Activated T-cell treated with anti-CD3 and anti-CD28 coated beads, Interleukin-2, amount 50 U/mL, for 4 hours (primary cell): ENCODE measurements around the gene COA8. TPM values are rescaled to one million over a fixed set of nuclear protein-coding genes. Genes with fewer than 3 reads are reported as not detected.

Experiments
- ATAC-seq, 2 donors: fragments of 200-7000 bp; cut with Tn5 transposase; one replicate each; pipeline ENCODE4 v1.10.0; 2021
- DNase-seq: peaks from one replicate; pipeline ENCODE4 v3.0.0-alpha.2; 2020
- H3K27me3 Mint-ChIP-seq: one replicate; pipeline ENCODE4 v1.8.0; 2021; ENCODE audit warnings: low read depth, mixed read lengths
- H3K36me3 Mint-ChIP-seq: one replicate; pipeline ENCODE4 v1.8.0; 2022; ENCODE audit warnings: mixed read lengths; ENCODE audit not compliant: insufficient read depth
- H3K4me1 Mint-ChIP-seq: one replicate; pipeline ENCODE4 v1.8.0; 2021; ENCODE audit warnings: low read depth, mixed read lengths
- H3K4me3 Mint-ChIP-seq: one replicate; pipeline ENCODE4 v1.8.0; 2021; ENCODE audit warnings: mild to moderate bottlenecking, moderate library complexity, mixed read lengths
- H3K9me3 Mint-ChIP-seq: one replicate; pipeline ENCODE4 v1.8.0; 2021; ENCODE audit warnings: mixed read lengths
- total RNA-seq, 3 donors: library from RNA; stranded (reverse); gene quantifications; one replicate each; pipeline ENCODE4 v1.2.1, GENCODE V29; 2021

The COA8 gene
- total RNA-seq = 10 to 100 TPM; 42.0 to 53.2 (median 49.2) TPM

- Mint-ChIP-seq H3K36me3 (peaks cover 20% of the 10 kb centered on the region), H3K9me3 (no peaks in the 10 kb centered on the region), H3K4me3 (peak within 1 kb of the TSS; percentile 95), H3K4me1 (peaks cover 59% of the 10 kb centered on the region), H3K27me3 (no peaks in the 10 kb centered on the region)
- DNase-seq (peak; percentile 78), ATAC-seq (peak; percentile 84 to 85)
Observed at GRCh38 chr14:103562429-103563225, at the start of gene COA8, which contains the start of gene BAG5. Gene COA8 (plus strand): TSS chr14:103562960. CDS start chr14:103563002, 42 bp downstream. Gene BAG5 (minus strand): TSS chr14:103562657. CDS start chr14:103561164, 1,493 bp downstream.

- Mint-ChIP-seq H3K4me3 (no peak overlapping the region), H3K27me3 (peaks cover 5% of the 10 kb centered on the region), H3K9me3 (no peaks in the 10 kb centered on the region), H3K36me3 (peaks cover 3% of the 10 kb centered on the region), H3K4me1 (peaks cover 5% of the 10 kb centered on the region)
- ATAC-seq (no peak), DNase-seq (no peak)
Observed at GRCh38 chr14:103514596-103515421, 48.0 kb upstream of the COA8 start.

- DNase-seq = no peak
- Mint-ChIP-seq H3K9me3 (no peaks in the 10 kb centered on the region), H3K27me3 (peaks cover 5% of the 10 kb centered on the region), H3K36me3 (no peaks in the 10 kb centered on the region), H3K4me1 (peaks cover 6% of the 10 kb centered on the region), H3K4me3 (no peak overlapping the region)
- ATAC-seq = no peak
Observed at GRCh38 chr14:103516426-103517173, 46.2 kb upstream of the COA8 start.

- Mint-ChIP-seq H3K9me3 (no peaks in the 10 kb centered on the region), H3K4me3 (no peak overlapping the region), H3K27me3 (peaks cover 5% of the 10 kb centered on the region), H3K4me1 (peaks cover 6% of the 10 kb centered on the region), H3K36me3 (no peaks in the 10 kb centered on the region)
- ATAC-seq = no peak
- DNase-seq = no peak
Observed at GRCh38 chr14:103517174-103517566, 45.6 kb upstream of the COA8 start.

- DNase-seq = no peak
- Mint-ChIP-seq H3K4me3 (no peak overlapping the region), H3K4me1 (peaks cover 6% of the 10 kb centered on the region), H3K9me3 (no peaks in the 10 kb centered on the region), H3K27me3 (peaks cover 5% of the 10 kb centered on the region), H3K36me3 (no peaks in the 10 kb centered on the region)
- ATAC-seq = no peak
Observed at GRCh38 chr14:103517721-103518421, 44.9 kb upstream of the COA8 start.

GRCh38 chr14:103518422-103519042 is 44.2 kb upstream of the COA8 start:
- Mint-ChIP-seq H3K9me3 (no peaks in the 10 kb centered on the region), H3K27me3 (peaks cover 6% of the 10 kb centered on the region), H3K36me3 (no peaks in the 10 kb centered on the region), H3K4me3 (no peak overlapping the region), H3K4me1 (peaks cover 6% of the 10 kb centered on the region)
- ATAC-seq (peak; percentile 42 to 51), DNase-seq (peak; percentile 60)

GRCh38 chr14:103519043-103519836 is 43.5 kb upstream of the COA8 start:
- H3K4me1 Mint-ChIP-seq = peaks cover 6% of the 10 kb centered on the region

GRCh38 chr14:103519837-103520212 is 42.9 kb upstream of the COA8 start:
- Mint-ChIP-seq H3K9me3 (no peaks in the 10 kb centered on the region), H3K36me3 (no peaks in the 10 kb centered on the region), H3K4me3 (peak overlapping the region; percentile 59), H3K4me1 (peaks cover 4% of the 10 kb centered on the region), H3K27me3 (peaks cover 8% of the 10 kb centered on the region)
- DNase-seq = no peak
- ATAC-seq = no peak

More at GRCh38 chr14:103519043-103519836, 43.5 kb upstream of the COA8 start:
- H3K27me3 Mint-ChIP-seq = peaks cover 8% of the 10 kb centered on the region
- no peak for ATAC-seq
- peak overlapping the region; percentile 59 for H3K4me3 Mint-ChIP-seq
- H3K9me3 Mint-ChIP-seq = no peaks in the 10 kb centered on the region
- DNase-seq = no peak
- H3K36me3 Mint-ChIP-seq = no peaks in the 10 kb centered on the region

GRCh38 chr14:103520269-103520656 is 42.5 kb upstream of the COA8 start:
- DNase-seq = no peak
- Mint-ChIP-seq H3K4me3 (no peak overlapping the region), H3K27me3 (peaks cover 8% of the 10 kb centered on the region), H3K4me1 (peaks cover 4% of the 10 kb centered on the region), H3K36me3 (no peaks in the 10 kb centered on the region), H3K9me3 (no peaks in the 10 kb centered on the region)
- ATAC-seq = no peak

GRCh38 chr14:103520657-103521437 is 41.9 kb upstream of the COA8 start:
- Mint-ChIP-seq H3K4me1 (peaks cover 4% of the 10 kb centered on the region), H3K36me3 (no peaks in the 10 kb centered on the region), H3K9me3 (no peaks in the 10 kb centered on the region), H3K4me3 (no peak overlapping the region), H3K27me3 (peaks cover 8% of the 10 kb centered on the region)
- ATAC-seq (peak; percentile 47 to 53), DNase-seq (peak; percentile 65)

GRCh38 chr14:103521438-103521950 is 41.3 kb upstream of the COA8 start:
- Mint-ChIP-seq H3K36me3 (no peaks in the 10 kb centered on the region), H3K4me1 (peaks cover 4% of the 10 kb centered on the region), H3K27me3 (peaks cover 8% of the 10 kb centered on the region), H3K9me3 (no peaks in the 10 kb centered on the region), H3K4me3 (no peak overlapping the region)
- ATAC-seq (peak; percentile 17 to 23), DNase-seq (no peak)

- Mint-ChIP-seq H3K27me3 (peaks cover 8% of the 10 kb centered on the region), H3K9me3 (no peaks in the 10 kb centered on the region), H3K36me3 (no peaks in the 10 kb centered on the region), H3K4me3 (peak overlapping the region; percentile 45), H3K4me1 (peaks cover 5% of the 10 kb centered on the region)
- DNase-seq (no peak), ATAC-seq (peak; percentile 4)
Observed at GRCh38 chr14:103521951-103522563, 40.7 kb upstream of the COA8 start.
